ENCODE data around the gene LILRA5. TPM values are rescaled to one million over a fixed set of nuclear protein-coding genes. Genes with fewer than 3 reads are reported as not detected.
"Not testable (repeated sequence)": the region's sequence is repeated elsewhere in the genome, so short reads cannot be mapped to it uniquely, and the experiment has no call there.

The LILRA5 gene
- total RNA-seq, 1 donor from 2014 or later, result not detected

- TF ChIP-seq CTCF (IDR thresholded peaks at IDR 0.05; ENCODE audit: unreplicated experiment), result no peak
- DNase-seq (ENCODE audit: low spot score, unreplicated experiment), result no peak
- Mint-ChIP-seq H3K4me1 (ENCODE audit: low read depth) (peaks cover 2% of the 10 kb centered on the region), H3K4me3 (ENCODE audit: low read depth) (no peak overlapping the region), H3K36me3 (ENCODE audit: insufficient read depth) (no peaks in the 10 kb centered on the region), H3K9me3 (ENCODE audit: low read depth) (no peaks in the 10 kb centered on the region), H3K27ac (no peak overlapping the region), H3K27me3 (peaks cover 22% of the 10 kb centered on the region)
Measured at GRCh38 chr19:54333586-54334298, 20.8 kb upstream of the LILRA5 start.

GRCh38 chr19:54332149-54332548 lies 19.2 kb upstream of the LILRA5 start:
- Mint-ChIP-seq H3K4me1 (ENCODE audit: low read depth) (peaks cover 2% of the 10 kb centered on the region), H3K36me3 (ENCODE audit: insufficient read depth) (no peaks in the 10 kb centered on the region), H3K4me3 (ENCODE audit: low read depth) (no peak overlapping the region), H3K9me3 (ENCODE audit: low read depth) (no peaks in the 10 kb centered on the region), H3K27me3 (peaks cover 25% of the 10 kb centered on the region), H3K27ac (no peak overlapping the region)
- no peak for DNase-seq (ENCODE audit: low spot score, unreplicated experiment)
- TF ChIP-seq CTCF (IDR thresholded peaks at IDR 0.05; ENCODE audit: unreplicated experiment), result no peak

GRCh38 chr19:54331626-54332025 lies 18.7 kb upstream of the LILRA5 start:
- H3K36me3 Mint-ChIP-seq (ENCODE audit: insufficient read depth), result no peaks in the 10 kb centered on the region
- peaks cover 1% of the 10 kb centered on the region for H3K4me1 Mint-ChIP-seq (ENCODE audit: low read depth)
- TF ChIP-seq CTCF (IDR thresholded peaks at IDR 0.05; ENCODE audit: unreplicated experiment), result no peak
- H3K4me3 Mint-ChIP-seq (ENCODE audit: low read depth), result no peak overlapping the region
- no peaks in the 10 kb centered on the region for H3K9me3 Mint-ChIP-seq (ENCODE audit: low read depth)
- H3K27me3 Mint-ChIP-seq, result peaks cover 29% of the 10 kb centered on the region
- no peak for DNase-seq (ENCODE audit: low spot score, unreplicated experiment)
- H3K27ac Mint-ChIP-seq, result no peak overlapping the region

GRCh38 chr19:54329476-54330165 lies 16.7 kb upstream of the LILRA5 start:
- no peak for DNase-seq (ENCODE audit: low spot score, unreplicated experiment)
- Mint-ChIP-seq H3K9me3 (ENCODE audit: low read depth) (no peaks in the 10 kb centered on the region), H3K36me3 (ENCODE audit: insufficient read depth) (no peaks in the 10 kb centered on the region), H3K4me1 (ENCODE audit: low read depth) (no peaks in the 10 kb centered on the region), H3K27ac (no peak overlapping the region), H3K27me3 (peaks cover 32% of the 10 kb centered on the region), H3K4me3 (ENCODE audit: low read depth) (no peak overlapping the region)
- TF ChIP-seq CTCF (IDR thresholded peaks at IDR 0.05; ENCODE audit: unreplicated experiment), result no peak

- peaks cover 32% of the 10 kb centered on the region for H3K27me3 Mint-ChIP-seq
- not testable (repeated sequence) for H3K4me1 Mint-ChIP-seq (ENCODE audit: low read depth); H3K36me3 Mint-ChIP-seq (ENCODE audit: insufficient read depth); H3K4me3 Mint-ChIP-seq (ENCODE audit: low read depth); H3K27ac Mint-ChIP-seq; H3K9me3 Mint-ChIP-seq (ENCODE audit: low read depth); DNase-seq (ENCODE audit: low spot score, unreplicated experiment)
Measured at GRCh38 chr19:54328781-54329180, 15.8 kb upstream of the LILRA5 start.

- Mint-ChIP-seq H3K9me3 (ENCODE audit: low read depth) (peaks cover 14% of the 10 kb centered on the region), H3K27ac (no peak overlapping the region), H3K4me3 (ENCODE audit: low read depth) (no peak overlapping the region), H3K36me3 (ENCODE audit: insufficient read depth) (no peaks in the 10 kb centered on the region), H3K4me1 (ENCODE audit: low read depth) (no peaks in the 10 kb centered on the region), H3K27me3 (peaks cover 28% of the 10 kb centered on the region)
- no peak for DNase-seq (ENCODE audit: low spot score, unreplicated experiment)
- TF ChIP-seq CTCF (IDR thresholded peaks at IDR 0.05; ENCODE audit: unreplicated experiment), result no peak
Measured at GRCh38 chr19:54325631-54326030, 12.7 kb upstream of the LILRA5 start.
